Right lobe of liver (tissue), 6 donors: ENCODE data around the gene LHFPL2. TPM values are rescaled to one million over a fixed set of nuclear protein-coding genes. Genes with fewer than 3 reads are reported as not detected.
A peak's percentile ranks its signal among the peaks of the same experiment; 100 is the strongest.

Source experiments
- ATAC-seq, 4 donors: fragments of 200-7000 bp; cut with Tn5 transposase; one replicate each; pipeline ENCODE4 v1.9.1; 2020; ENCODE audit warnings: mild to moderate bottlenecking in 4 of 4, moderate library complexity in 4 of 4
- DNase-seq, 3 donors: peaks; one replicate each; pipeline ENCODE4 v3.0.0-alpha.2; 2020
- H3K27ac ChIP-seq, 3 donors: fragments of 200-600 bp; one replicate each; pipeline ENCODE4 v1.8.0; 2022
- H3K27me3 ChIP-seq, 2 donors: fragments of 200-600 bp; one replicate each; pipeline ENCODE4 v1.8.0; 2022
- H3K36me3 ChIP-seq, 4 donors: fragments of 200-600 bp; sonication (generic) in 1 of 4; one replicate each; pipeline versions ENCODE4 v1.5.1 to v1.8.0; 2017 to 2022; ENCODE audit warnings: control low read depth in 1 of 4
- H3K4me1 ChIP-seq, 4 donors: fragments of 200-600 bp; sonication (generic) in 1 of 4; one replicate each; pipeline versions ENCODE4 v1.5.1 to v1.8.0; 2017 to 2022; ENCODE audit warnings: control low read depth in 1 of 4
- H3K4me3 ChIP-seq, 3 donors: fragments of 200-600 bp; one replicate each; pipeline ENCODE4 v1.8.0; 2022
- H3K9me3 ChIP-seq, 4 donors: fragments of 200-600 bp; sonication (generic) in 1 of 4; one replicate each; pipeline versions ENCODE4 v1.5.1 to v1.8.0; 2017 to 2022; ENCODE audit warnings: control low read depth in 1 of 4
- CTCF ChIP-seq, 4 donors: fragments of 200-600 bp in 3 of 4; fragments of 450-650 bp in 1 of 4; IDR thresholded peaks; one replicate each; pipeline versions ENCODE4 v1.5.1 to v1.8.0; 2016 to 2022; ENCODE audit warnings: antibody characterized with exemption in 4 of 4, mild to moderate bottlenecking in 2 of 4
- POLR2A ChIP-seq: fragments of 450-650 bp; IDR thresholded peaks from one replicate; pipeline ENCODE4 v1.6.1; 2017; ENCODE audit warnings: antibody characterized with exemption, mild to moderate bottlenecking
- WGBS: methylation state at CpG from one replicate; pipeline ENCODE4 v1.1.6; 2018; ENCODE audit warnings: low coverage, low lambda C conversion rate; ENCODE audit not compliant: insufficient coverage; ENCODE audit errors: missing lambda C conversion rate; 5-methylcytosine and 5-hydroxymethylcytosine counted together
- intact Hi-C, 2 donors: fragments of 100-400 bp; cut with DNase I; formaldehyde crosslinking; loops; one replicate each; pipeline versions ENCODE4 v1.11.2 to v1.14.1; 2022
- total RNA-seq, 6 experiments: library from RNA; depleted of rRNA in 2 of 6; stranded (reverse); fragments of >200 nt in 2 of 6; fragmentation: NEBNext Ultra II Directional in 3 of 6; extraction: Animal tissue kit (Norgen Biotek cat#: 25700) in 3 of 6; gene quantifications; one replicate each; pipeline versions ENCODE4 v1.1.0 to v1.2.4, GENCODE V29; 2016 to 2023
- donor health status: DM: no; HTN: yes; CAD: no.
- donor health status: DM: no; HTN: no; CAD: no.
- donor health status: DM: no; HTN: no; CAD: no.
- donor health status: DM: no; HTN: yes; CAD: no.
- donor health status: DM: no; HTN: yes; CAD: no.

Gene LHFPL2
- total RNA-seq, 6 experiments from 2014 or later, result 2.6 to 11.8 (median 4.3) TPM

GRCh38 chr5:78522476-78523260 is 125.9 kb downstream of the LHFPL2 start:
- DNase-seq (no peak), ATAC-seq (peak in 2 of 4 donors; percentile 5 to 16)
- Histone ChIP-seq H3K27me3 (no peaks in the 10 kb centered on the region), H3K27ac (peak overlapping the region in 1 of 3 donors; percentile 68), H3K4me1 (peaks cover 0 to 9% (median 0%) of the 10 kb centered on the region in 4 donors), H3K9me3 (no peaks in the 10 kb centered on the region), H3K4me3 (no peak overlapping the region), H3K36me3 (no peaks in the 10 kb centered on the region)
- TF ChIP-seq CTCF (IDR thresholded peaks at IDR 0.05) (no peak), POLR2A (no peak)
- 53% methylated on average over 9 of the region's 9 CpGs for WGBS
- intact Hi-C loops, result no loop called here

GRCh38 chr5:78521455-78521854 is 127.1 kb downstream of the LHFPL2 start:
- DNase-seq (no peak), ATAC-seq (no peak)
- H3K27ac ChIP-seq, result no peak overlapping the region
- TF ChIP-seq POLR2A (no peak), CTCF (IDR thresholded peaks at IDR 0.05) (no peak)
- intact Hi-C loops, result no loop called here
- 49% methylated on average over 2 of the region's 2 CpGs for WGBS
- H3K9me3 ChIP-seq, result no peaks in the 10 kb centered on the region
- H3K36me3 ChIP-seq, result no peaks in the 10 kb centered on the region
- no peak overlapping the region for H3K4me3 ChIP-seq
- H3K27me3 ChIP-seq, result no peaks in the 10 kb centered on the region
- H3K4me1 ChIP-seq, result peaks cover 0 to 9% (median 0%) of the 10 kb centered on the region in 4 donors

- intact Hi-C loops, result no loop called here
- ATAC-seq, result no peak
Measured at GRCh38 chr5:78519198-78519941, 129.2 kb downstream of the LHFPL2 start.

More at GRCh38 chr5:78519198-78519941, 129.2 kb downstream of the LHFPL2 start:
- no peaks in the 10 kb centered on the region for H3K36me3 ChIP-seq
- DNase-seq, result no peak
- peaks cover 0 to 9% (median 0%) of the 10 kb centered on the region in 4 donors for H3K4me1 ChIP-seq
- no peaks in the 10 kb centered on the region for H3K9me3 ChIP-seq
- H3K4me3 ChIP-seq, result no peak overlapping the region
- TF ChIP-seq CTCF (IDR thresholded peaks at IDR 0.05) (no peak), POLR2A (no peak)
- H3K27me3 ChIP-seq, result no peaks in the 10 kb centered on the region
- 67% methylated on average over 7 of the region's 9 CpGs for WGBS
- peak overlapping the region in 1 of 3 donors; percentile 57 for H3K27ac ChIP-seq
